Breast epithelium (tissue), 3 donors: Measurements from ENCODE around the gene KBTBD3.

Source experiments
- CTCF ChIP-seq, 3 donors: fragments of 450-650 bp; IDR thresholded peaks; one replicate each; pipeline ENCODE4 v1.5.1; 2016 to 2017; ENCODE audit warnings: antibody characterized with exemption in 3 of 3, mild to moderate bottlenecking in 3 of 3, moderate library complexity in 3 of 3
- POLR2AphosphoS5 ChIP-seq, 3 donors: sonication (generic); formaldehyde crosslinking; IDR thresholded peaks; one replicate each; pipeline ENCODE4 v1.6.1; 2017; ENCODE audit warnings: antibody characterized with exemption in 3 of 3

GRCh38 chr11:106086135-106086534 is 9.0 kb upstream of the KBTBD3 start:
- TF ChIP-seq POLR2AphosphoS5 (IDR thresholded peaks at IDR 0.05) (no peak), CTCF (IDR thresholded peaks at IDR 0.05) (no peak)
